Measurements from ENCODE around the gene POU3F2. TPM values are rescaled to one million over a fixed set of nuclear protein-coding genes. Genes with fewer than 3 reads are reported as not detected.

Gene POU3F2
- total RNA-seq, 1 experiment from 2014 or later = 25.5 TPM

DNA sequence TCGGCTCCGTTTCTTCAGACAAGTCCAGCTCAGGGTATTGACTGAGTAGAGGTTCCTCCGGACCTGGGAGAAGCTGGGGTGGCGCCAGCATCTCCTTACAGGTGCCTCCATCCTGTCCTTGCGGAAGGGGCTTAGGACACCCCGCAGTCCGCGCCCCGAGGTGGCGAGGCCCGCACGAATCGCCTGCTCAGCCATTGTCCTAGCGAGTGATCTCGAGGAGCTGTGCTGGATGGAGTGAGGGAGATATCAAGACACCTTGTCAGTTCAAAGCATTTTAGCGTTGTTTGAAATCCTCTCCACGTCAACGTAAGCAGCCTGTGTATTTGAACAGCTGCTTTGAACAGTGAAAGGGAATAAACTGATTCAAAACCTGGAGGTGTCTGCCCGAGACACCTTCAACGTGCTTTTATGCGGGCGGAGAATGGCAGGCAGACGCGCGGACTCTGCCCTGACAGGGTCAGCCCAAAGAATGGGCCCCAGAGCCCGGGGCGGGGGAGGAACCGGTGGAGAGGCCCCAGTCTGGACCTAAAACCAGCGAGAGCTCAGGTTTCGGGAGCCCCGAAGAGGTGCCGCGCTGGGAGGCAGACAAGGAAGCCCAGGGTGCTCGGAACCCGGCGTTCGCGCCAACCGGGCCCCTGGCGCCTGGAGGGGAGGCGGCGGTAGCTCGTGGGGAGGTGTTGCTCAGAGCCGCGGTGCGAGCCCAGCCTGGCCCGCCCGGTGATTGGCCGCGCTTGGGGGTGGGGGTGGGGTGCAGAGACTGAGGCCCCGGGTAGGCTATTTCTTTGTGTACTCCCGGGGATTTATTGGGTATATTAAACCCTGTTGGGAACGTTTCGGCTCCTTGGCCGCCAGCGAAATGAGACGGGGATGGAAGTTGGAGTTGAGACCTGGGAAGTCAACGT is 3.1 kb upstream of the POU3F2 start:
- H3K9me3 ChIP-seq (ENCODE audit: low read depth, low read length, poor library complexity, severe bottlenecking) = no peaks in the 10 kb centered on the region
- DNase-seq (ENCODE audit: low spot score) = no peak
- ChIA-PET POLR2A (ENCODE audit: low non-redundant PET) (no interaction called here), CTCF (no interaction called here)
- TF ChIP-seq EZH2 (IDR thresholded peaks at IDR 0.05; ENCODE audit: borderline replicate concordance, low read depth, low read length, poor library complexity, severe bottlenecking) = no peak
- TF ChIP-seq, protein P1, sequence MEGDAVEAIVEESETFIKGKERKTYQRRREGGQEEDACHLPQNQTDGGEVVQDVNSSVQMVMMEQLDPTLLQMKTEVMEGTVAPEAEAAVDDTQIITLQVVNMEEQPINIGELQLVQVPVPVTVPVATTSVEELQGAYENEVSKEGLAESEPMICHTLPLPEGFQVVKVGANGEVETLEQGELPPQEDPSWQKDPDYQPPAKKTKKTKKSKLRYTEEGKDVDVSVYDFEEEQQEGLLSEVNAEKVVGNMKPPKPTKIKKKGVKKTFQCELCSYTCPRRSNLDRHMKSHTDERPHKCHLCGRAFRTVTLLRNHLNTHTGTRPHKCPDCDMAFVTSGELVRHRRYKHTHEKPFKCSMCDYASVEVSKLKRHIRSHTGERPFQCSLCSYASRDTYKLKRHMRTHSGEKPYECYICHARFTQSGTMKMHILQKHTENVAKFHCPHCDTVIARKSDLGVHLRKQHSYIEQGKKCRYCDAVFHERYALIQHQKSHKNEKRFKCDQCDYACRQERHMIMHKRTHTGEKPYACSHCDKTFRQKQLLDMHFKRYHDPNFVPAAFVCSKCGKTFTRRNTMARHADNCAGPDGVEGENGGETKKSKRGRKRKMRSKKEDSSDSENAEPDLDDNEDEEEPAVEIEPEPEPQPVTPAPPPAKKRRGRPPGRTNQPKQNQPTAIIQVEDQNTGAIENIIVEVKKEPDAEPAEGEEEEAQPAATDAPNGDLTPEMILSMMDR (conservative IDR thresholded peaks at IDR 0.05; ENCODE audit: low read depth, low read length) = no peak
- H3K4me1 ChIP-seq (ENCODE audit: insufficient read depth, low read length, poor library complexity, severe bottlenecking) = peaks cover 3% of the 10 kb centered on the region
- no peak overlapping the region for H3K4me3 ChIP-seq (ENCODE audit: low read depth, low read length, poor library complexity, severe bottlenecking)
- intact Hi-C loops (cut with micrococcal nuclease; ENCODE audit: unreplicated experiment) = loop anchor here (5.0 to 10.0 kb wide), 3 partner anchors 257 to 1367 kb away; no protein-coding TSS in a partner anchor
- H3K36me3 ChIP-seq (ENCODE audit: insufficient read depth, low read length, poor library complexity, severe bottlenecking) = no peaks in the 10 kb centered on the region
- no peaks in the 10 kb centered on the region for H3K27me3 ChIP-seq (replicated peaks; ENCODE audit: insufficient read depth, low read depth, low read length, poor library complexity)
- no peak overlapping the region for H3K27ac ChIP-seq (ENCODE audit: low read depth, low read length, poor library complexity, severe bottlenecking)
- no TSS peak for BruUV-seq (replicated peaks)

DNA sequence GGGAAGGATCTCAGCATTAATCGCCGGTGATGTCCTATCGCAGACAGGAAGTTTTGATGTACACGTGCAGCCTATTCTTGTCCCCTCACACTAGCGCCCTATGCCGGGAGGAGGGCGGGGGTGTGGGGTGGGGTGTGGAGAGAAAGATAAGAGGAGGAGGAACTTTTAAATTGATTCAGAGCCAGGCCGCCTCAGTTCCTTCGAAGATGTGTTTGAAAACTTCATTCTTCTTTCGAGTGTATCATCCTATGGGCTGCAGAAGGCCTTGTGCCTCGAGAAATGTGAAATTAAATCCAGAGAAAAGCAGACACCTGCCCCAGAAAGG is 2.5 kb upstream of the POU3F2 start:
- TF ChIP-seq, protein P1 (conservative IDR thresholded peaks at IDR 0.05; ENCODE audit: low read depth, low read length) = no peak
- no peak for TF ChIP-seq EZH2 (IDR thresholded peaks at IDR 0.05; ENCODE audit: borderline replicate concordance, low read depth, low read length, poor library complexity, severe bottlenecking)
- no TSS peak for BruUV-seq (replicated peaks)
- Histone ChIP-seq H3K27me3 (replicated peaks; ENCODE audit: insufficient read depth, low read depth, low read length, poor library complexity) (no peaks in the 10 kb centered on the region), H3K36me3 (ENCODE audit: insufficient read depth, low read length, poor library complexity, severe bottlenecking) (no peaks in the 10 kb centered on the region), H3K4me3 (ENCODE audit: low read depth, low read length, poor library complexity, severe bottlenecking) (peak overlapping the region; percentile 91), H3K27ac (ENCODE audit: low read depth, low read length, poor library complexity, severe bottlenecking) (no peak overlapping the region), H3K9me3 (ENCODE audit: low read depth, low read length, poor library complexity, severe bottlenecking) (no peaks in the 10 kb centered on the region), H3K4me1 (ENCODE audit: insufficient read depth, low read length, poor library complexity, severe bottlenecking) (peaks cover 3% of the 10 kb centered on the region)
- CTCF ChIA-PET = no interaction called here
- DNase-seq (ENCODE audit: low spot score) = no peak
- POLR2A ChIA-PET (ENCODE audit: low non-redundant PET) = no interaction called here
- intact Hi-C loops (cut with micrococcal nuclease; ENCODE audit: unreplicated experiment) = loop anchor here (5.0 to 10.0 kb wide), 3 partner anchors 257 to 1367 kb away; no protein-coding TSS in a partner anchor

DNA sequence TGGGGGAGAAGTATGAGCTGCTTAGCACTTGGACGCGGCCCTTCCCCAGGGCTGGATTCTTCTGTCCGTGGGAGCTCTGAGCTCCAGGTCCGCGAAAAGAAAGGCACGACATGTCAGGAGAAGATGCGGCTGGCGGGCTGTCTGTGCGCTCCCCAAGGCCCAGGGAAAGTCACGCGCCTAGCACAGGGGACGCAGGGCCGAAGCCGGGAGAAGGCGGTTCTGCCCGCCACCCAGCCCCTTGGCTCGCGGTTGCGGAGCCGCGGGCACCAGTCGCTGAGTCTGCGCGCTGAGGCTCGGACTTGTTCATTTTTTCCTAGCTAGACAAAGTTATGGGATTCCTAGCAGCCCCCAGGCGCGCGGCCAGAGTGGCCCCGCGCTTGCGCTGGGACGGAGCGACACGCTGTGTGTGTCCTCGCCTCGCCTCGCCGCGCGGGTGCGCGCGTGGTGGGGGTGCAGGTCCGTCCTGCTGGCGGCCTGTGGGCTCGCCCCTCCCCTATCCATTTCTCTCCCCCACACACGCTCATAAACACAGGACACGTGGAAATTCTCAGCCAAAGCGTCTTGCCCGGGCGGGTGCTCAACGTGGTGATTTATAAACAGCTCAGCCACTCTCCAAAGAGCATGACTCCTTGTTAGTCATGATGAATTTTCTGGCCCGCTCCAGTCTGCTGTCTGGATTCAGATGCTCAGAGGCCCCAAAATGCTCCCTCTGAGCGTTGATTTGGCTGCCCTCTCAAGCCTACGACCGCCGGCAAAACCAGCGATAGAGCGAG is 1.9 kb upstream of the POU3F2 start:
- CTCF ChIA-PET = no interaction called here
- no peak overlapping the region for H3K27ac ChIP-seq (ENCODE audit: low read depth, low read length, poor library complexity, severe bottlenecking)
- H3K27me3 ChIP-seq (replicated peaks; ENCODE audit: insufficient read depth, low read depth, low read length, poor library complexity) = no peaks in the 10 kb centered on the region
- intact Hi-C loops (cut with micrococcal nuclease; ENCODE audit: unreplicated experiment) = loop anchor here (5.0 to 10.0 kb wide), 3 partner anchors 258 to 1368 kb away; no protein-coding TSS in a partner anchor
- no peaks in the 10 kb centered on the region for H3K9me3 ChIP-seq (ENCODE audit: low read depth, low read length, poor library complexity, severe bottlenecking)
- H3K4me3 ChIP-seq (ENCODE audit: low read depth, low read length, poor library complexity, severe bottlenecking) = peak overlapping the region; percentile 91
- POLR2A ChIA-PET (ENCODE audit: low non-redundant PET) = interaction anchor here (0.6 kb wide), 1 partner anchor 693 kb away, joined by 8 read pairs; no protein-coding TSS in a partner anchor
- no peaks in the 10 kb centered on the region for H3K36me3 ChIP-seq (ENCODE audit: insufficient read depth, low read length, poor library complexity, severe bottlenecking)
- DNase-seq (ENCODE audit: low spot score) = peak; percentile 43
- H3K4me1 ChIP-seq (ENCODE audit: insufficient read depth, low read length, poor library complexity, severe bottlenecking) = peaks cover 3% of the 10 kb centered on the region
- no TSS peak for BruUV-seq (replicated peaks)
- TF ChIP-seq EZH2 (IDR thresholded peaks at IDR 0.05; ENCODE audit: borderline replicate concordance, low read depth, low read length, poor library complexity, severe bottlenecking) = no peak
- TF ChIP-seq, protein P1 (conservative IDR thresholded peaks at IDR 0.05; ENCODE audit: low read depth, low read length) = no peak

All from A673 (cell line).